SK-N-SH (cell line): ENCODE results near the gene PTGR2. TPM values are rescaled to one million over a fixed set of nuclear protein-coding genes. Genes with fewer than 3 reads are reported as not detected.

Experiments
- CTCF ChIA-PET: fragments of 300-600, 350-600 bp; formaldehyde crosslinking; extraction: SDS; loops from one replicate; lab custom pipeline; 2021; lab: Yijun Ruan, JAX
- POLR2A ChIA-PET: fragments of 350-600 bp; sonication (Branson Sonifier 250); formaldehyde crosslinking; extraction: SDS; loops from one replicate; lab custom pipeline; 2020; ENCODE audit warnings: antibody characterized with exemption, inconsistent platforms; lab: Yijun Ruan, JAX
- DNase-seq: peaks from one replicate; pipeline ENCODE4 v3.0.0; 2012
- H2AFZ ChIP-seq: fragments of 200-600 bp; sonication (generic); 2 replicates; pipeline ENCODE4 v1.8.1; 2016; ENCODE audit warnings: antibody characterized with exemption, mild to moderate bottlenecking, low read depth
- H3F3A ChIP-seq: fragments of 200-600 bp; sonication (generic); replicated peaks from 2 replicates; pipeline ENCODE3; 2016; ENCODE audit warnings: antibody characterized with exemption, mild to moderate bottlenecking; ENCODE audit not compliant: insufficient read depth
- H3K27ac ChIP-seq, 2 experiments: fragments of 200-500 bp in 1 of 2; fragments of 200-600 bp in 1 of 2; sonication (Bioruptor generic) in 1 of 2; sonication (generic), shearing (Covaris generic) in 1 of 2; 2 replicates each; pipeline versions ENCODE4 v1.5.1 to v1.6.1; 2014 to 2016; ENCODE audit warnings: low read depth in 2 of 2, inconsistent platforms in 1 of 2, low read length in 1 of 2, mild to moderate bottlenecking in 1 of 2, mixed read lengths in 1 of 2
- H3K27me3 ChIP-seq: fragments of 200-600 bp; sonication (generic), shearing (Covaris generic); 2 replicates; pipeline ENCODE4 v1.6.1; 2016; ENCODE audit warnings: mixed run types; ENCODE audit not compliant: insufficient read depth
- H3K36me3 ChIP-seq, 2 experiments: fragments of 200-500 bp in 1 of 2; fragments of 200-600 bp in 1 of 2; sonication (Bioruptor generic) in 1 of 2; sonication (generic) in 1 of 2; replicated peaks in 1 of 2; 2 replicates each; pipeline versions ENCODE3 to v1.5.1; 2014 to 2016; ENCODE audit warnings: low read length in 1 of 2, mild to moderate bottlenecking in 1 of 2; ENCODE audit not compliant: insufficient read depth in 2 of 2, control insufficient read depth in 1 of 2
- H3K4me1 ChIP-seq, 2 experiments: fragments of 200-500 bp in 1 of 2; fragments of 200-600 bp in 1 of 2; sonication (Bioruptor generic) in 1 of 2; sonication (generic), shearing (Covaris generic) in 1 of 2; 2 replicates each; pipeline versions ENCODE4 v1.5.1 to v1.6.1; 2014 to 2016; ENCODE audit warnings: low read depth in 1 of 2, low read length in 1 of 2, mixed run types in 1 of 2; ENCODE audit not compliant: insufficient read depth in 2 of 2, control insufficient read depth in 1 of 2
- H3K4me2 ChIP-seq: fragments of 200-600 bp; sonication (generic), shearing (Covaris generic); 2 replicates; pipeline ENCODE4 v1.6.1; 2017; ENCODE audit warnings: mixed run types
- H3K4me3 ChIP-seq, 2 experiments: fragments of 200-500 bp in 1 of 2; fragments of 200-600 bp in 1 of 2; sonication (Bioruptor generic) in 1 of 2; sonication (generic), shearing (Covaris generic) in 1 of 2; 2 replicates each; pipeline versions ENCODE4 v1.5.1 to v1.8.1; 2014 to 2016; ENCODE audit warnings: low read depth in 2 of 2, inconsistent platforms in 1 of 2, low read length in 1 of 2, mild to moderate bottlenecking in 1 of 2, mixed read lengths in 1 of 2, moderate library complexity in 1 of 2
- H3K79me2 ChIP-seq: fragments of 200-600 bp; sonication (generic); 2 replicates; pipeline ENCODE4 v1.8.1; 2017; ENCODE audit warnings: mild to moderate bottlenecking; ENCODE audit not compliant: insufficient read depth
- H3K9ac ChIP-seq: fragments of 200-600 bp; sonication (generic); 2 replicates; pipeline ENCODE4 v1.6.1; 2017; ENCODE audit warnings: mixed run types
- H3K9me2 ChIP-seq: fragments of 200-600 bp; sonication (generic); 2 replicates; pipeline ENCODE4 v1.6.1; 2017; ENCODE audit warnings: mixed run types
- H3K9me3 ChIP-seq: fragments of 200-600 bp; sonication (generic); 2 replicates; pipeline ENCODE4 v1.6.1; 2017; ENCODE audit warnings: mixed run types, mild to moderate bottlenecking, moderate library complexity
- H4K20me1 ChIP-seq: fragments of 200-600 bp; sonication (generic); 2 replicates; pipeline ENCODE4 v1.6.1; 2017; ENCODE audit warnings: mild to moderate bottlenecking, mixed run types; ENCODE audit not compliant: insufficient read depth
- CHD2 ChIP-seq: fragments of 150-350 bp; IDR thresholded peaks from 2 replicates; pipeline ENCODE4 v1.6.1; 2018; ENCODE audit warnings: low read length; ENCODE audit not compliant: partially characterized antibody
- EP300 ChIP-seq, 2 experiments: IDR thresholded peaks; 2 replicates each; pipeline versions ENCODE4 v1.4.0 to v1.6.1; 2012; ENCODE audit warnings: borderline replicate concordance in 1 of 2, low read depth in 1 of 2, low read length in 1 of 2
- EZH2phosphoT487 ChIP-seq: fragments of 200-600 bp; sonication (generic); IDR thresholded peaks from 2 replicates; pipeline ENCODE4 v1.6.1; 2017; ENCODE audit warnings: low read depth, mixed run types, mild to moderate bottlenecking, antibody characterized with exemption, moderate library complexity, borderline replicate concordance
- FOSL2 ChIP-seq: IDR thresholded peaks from 2 replicates; pipeline ENCODE4 v1.4.0; 2012; ENCODE audit warnings: low read depth, mild to moderate bottlenecking, moderate library complexity, borderline replicate concordance
- FOXM1 ChIP-seq: IDR thresholded peaks from 2 replicates; pipeline ENCODE4 v1.4.0; 2012; ENCODE audit warnings: low read depth, mild to moderate bottlenecking
- MEF2A ChIP-seq: IDR thresholded peaks from 2 replicates; pipeline ENCODE4 v1.4.0; 2012; ENCODE audit warnings: low read depth, borderline replicate concordance
- MXI1 ChIP-seq: IDR thresholded peaks from 2 replicates; pipeline ENCODE4 v1.6.1; 2012; ENCODE audit warnings: mild to moderate bottlenecking, low read depth, low read length, improper control_type of control experiment
- NRF1 ChIP-seq: IDR thresholded peaks from 2 replicates; pipeline ENCODE4 v1.6.1; 2012; ENCODE audit warnings: low read depth, mild to moderate bottlenecking, low read length
- POLR2AphosphoS5 ChIP-seq: IDR thresholded peaks from 2 replicates; pipeline ENCODE4 v1.6.1; 2012; ENCODE audit warnings: low read depth, low read length
- RXRA ChIP-seq: IDR thresholded peaks from 2 replicates; pipeline ENCODE4 v1.4.0; 2012; ENCODE audit warnings: low read depth, mild to moderate bottlenecking, borderline replicate concordance
- SMC3 ChIP-seq: IDR thresholded peaks from 2 replicates; pipeline ENCODE4 v1.6.1; 2012; ENCODE audit warnings: low read depth, low read length, improper control_type of control experiment
- TAF1 ChIP-seq: IDR thresholded peaks from 2 replicates; pipeline ENCODE4 v1.6.1; 2012; ENCODE audit warnings: low read depth, mild to moderate bottlenecking, low read length, moderate library complexity, borderline replicate concordance
- TCF12 ChIP-seq: IDR thresholded peaks from 2 replicates; pipeline ENCODE4 v1.4.0; 2012
- YY1 ChIP-seq: IDR thresholded peaks from 2 replicates; pipeline ENCODE4 v1.4.0; 2012; ENCODE audit warnings: low read depth, mild to moderate bottlenecking
- WGBS: methylation state at CpG from one replicate; pipeline ENCODE4 v1.1.6; 2017; ENCODE audit warnings: low lambda C conversion rate; 5-methylcytosine and 5-hydroxymethylcytosine counted together
- polyA plus RNA-seq, 3 experiments: library from polyadenylated mRNA; depleted of rRNA; stranded (reverse); fragments of >200 nt; gene quantifications; 2 replicates each; pipeline ENCODE4 v1.2.3, GENCODE V29; 2012
- TF ChIP-seq, protein P1 (sequence below): fragments of 150-350 bp; IDR thresholded peaks from 2 replicates; pipeline ENCODE4 v1.6.1; 2016; ENCODE audit warnings: mild to moderate bottlenecking, low read depth, low read length
- TF ChIP-seq, protein P2 (sequence below): IDR thresholded peaks from 2 replicates; pipeline ENCODE4 v1.4.0; 2012; ENCODE audit warnings: low read depth, borderline replicate concordance
- TF ChIP-seq, protein P3 (sequence below): fragments of 200-600 bp; sonication (generic); IDR thresholded peaks from 2 replicates; pipeline ENCODE4 v1.6.1; 2017; ENCODE audit warnings: antibody characterized with exemption, mild to moderate bottlenecking, moderate library complexity
- TF ChIP-seq, protein P4 (sequence below): IDR thresholded peaks from 2 replicates; pipeline ENCODE4 v1.4.0; 2012; ENCODE audit warnings: low read depth, borderline replicate concordance

The PTGR2 gene
- polyA plus RNA-seq, 1 of the 3 experiments (the other 2 are of a cell fraction), result 7.1 TPM

DNA sequence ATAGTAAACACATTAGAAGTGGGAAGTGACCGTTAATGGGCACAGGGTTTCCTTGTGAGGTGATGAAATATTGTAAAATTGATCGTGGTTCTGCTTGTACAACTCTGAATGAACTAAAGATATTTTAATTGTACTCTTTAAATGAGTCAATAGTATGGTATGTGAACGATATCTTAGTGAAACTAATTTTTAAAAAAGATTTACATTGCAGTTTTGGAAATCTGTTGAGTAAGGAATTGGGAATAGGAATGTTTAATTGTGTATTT lies 36.8 kb downstream of the PTGR2 start:
- CTCF ChIA-PET, result no interaction called here
- Histone ChIP-seq H4K20me1 (peaks cover 48% of the 10 kb centered on the region), H3K9ac (peak overlapping the region; percentile 86; the same call in 1 of the 2 replicates), H3K27ac (peak overlapping the region in 1 of 2 experiments; percentile 92; a peak in 2 of 4 replicates), H3K4me2 (peak overlapping the region; percentile 75), H3K9me2 (no peaks in the 10 kb centered on the region), H3K36me3 (peaks cover 9 to 12% of the 10 kb centered on the region in 2 experiments), H3K27me3 (no peaks in the 10 kb centered on the region), H2AFZ (no peak overlapping the region), H3K9me3 (no peaks in the 10 kb centered on the region), H3K4me3 (peak overlapping the region; percentile 84 to 90), H3F3A (peaks cover 8% of the 10 kb centered on the region), H3K79me2 (peaks cover 82% of the 10 kb centered on the region), H3K4me1 (peaks cover 0 to 3% of the 10 kb centered on the region in 2 experiments; a peak in 3 of 4 replicates)
- POLR2A ChIA-PET, result no interaction called here
- TF ChIP-seq FOXM1 (no peak), CHD2 (no peak)
- TF ChIP-seq, protein P1, sequence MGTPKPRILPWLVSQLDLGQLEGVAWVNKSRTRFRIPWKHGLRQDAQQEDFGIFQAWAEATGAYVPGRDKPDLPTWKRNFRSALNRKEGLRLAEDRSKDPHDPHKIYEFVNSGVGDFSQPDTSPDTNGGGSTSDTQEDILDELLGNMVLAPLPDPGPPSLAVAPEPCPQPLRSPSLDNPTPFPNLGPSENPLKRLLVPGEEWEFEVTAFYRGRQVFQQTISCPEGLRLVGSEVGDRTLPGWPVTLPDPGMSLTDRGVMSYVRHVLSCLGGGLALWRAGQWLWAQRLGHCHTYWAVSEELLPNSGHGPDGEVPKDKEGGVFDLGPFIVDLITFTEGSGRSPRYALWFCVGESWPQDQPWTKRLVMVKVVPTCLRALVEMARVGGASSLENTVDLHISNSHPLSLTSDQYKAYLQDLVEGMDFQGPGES, result no peak
- whole genome bisulfite sequencing, result 15% methylated on average over 3 of the region's 3 CpGs
- no peak for DNase-seq

DNA sequence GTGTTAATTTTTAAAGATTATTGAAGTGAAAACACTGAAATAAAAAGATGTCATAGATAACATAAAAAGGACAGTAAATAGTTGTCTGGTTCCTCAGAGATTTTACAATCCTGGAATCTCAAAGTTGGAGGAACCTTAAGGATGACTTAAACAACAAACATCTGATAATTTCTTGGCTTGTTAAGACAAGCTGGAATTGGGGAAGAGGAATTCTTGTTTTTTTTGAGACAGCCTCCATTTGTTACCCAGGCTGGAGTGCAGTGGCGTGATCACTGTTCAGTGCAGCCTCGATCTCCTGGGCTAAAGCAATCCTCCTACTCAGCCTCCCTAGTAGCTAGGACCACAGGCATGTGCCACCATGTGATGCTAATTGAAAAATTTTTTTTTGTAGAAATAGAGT lies 37.3 kb downstream of the PTGR2 start:
- Histone ChIP-seq H3K9ac (no peak overlapping the region), H3K9me2 (no peaks in the 10 kb centered on the region), H3K4me2 (peak overlapping the region; percentile 75), H3K27ac (peak overlapping the region in 1 of 2 experiments; percentile 92; a peak in 1 of 4 replicates), H3K9me3 (no peaks in the 10 kb centered on the region), H2AFZ (no peak overlapping the region), H3K4me1 (peaks cover 0 to 3% of the 10 kb centered on the region in 2 experiments; a peak in 3 of 4 replicates), H3K4me3 (peak overlapping the region; percentile 84 to 90; a peak in 2 of 4 replicates), H3F3A (peaks cover 8% of the 10 kb centered on the region), H4K20me1 (peaks cover 51% of the 10 kb centered on the region), H3K27me3 (no peaks in the 10 kb centered on the region), H3K36me3 (peaks cover 11 to 17% of the 10 kb centered on the region in 2 experiments), H3K79me2 (peaks cover 88% of the 10 kb centered on the region)
- ChIA-PET CTCF (no interaction called here), POLR2A (no interaction called here)
- WGBS, result 89% methylated on average over 2 of the region's 2 CpGs
- no peak for DNase-seq
- TF ChIP-seq, protein P2, sequence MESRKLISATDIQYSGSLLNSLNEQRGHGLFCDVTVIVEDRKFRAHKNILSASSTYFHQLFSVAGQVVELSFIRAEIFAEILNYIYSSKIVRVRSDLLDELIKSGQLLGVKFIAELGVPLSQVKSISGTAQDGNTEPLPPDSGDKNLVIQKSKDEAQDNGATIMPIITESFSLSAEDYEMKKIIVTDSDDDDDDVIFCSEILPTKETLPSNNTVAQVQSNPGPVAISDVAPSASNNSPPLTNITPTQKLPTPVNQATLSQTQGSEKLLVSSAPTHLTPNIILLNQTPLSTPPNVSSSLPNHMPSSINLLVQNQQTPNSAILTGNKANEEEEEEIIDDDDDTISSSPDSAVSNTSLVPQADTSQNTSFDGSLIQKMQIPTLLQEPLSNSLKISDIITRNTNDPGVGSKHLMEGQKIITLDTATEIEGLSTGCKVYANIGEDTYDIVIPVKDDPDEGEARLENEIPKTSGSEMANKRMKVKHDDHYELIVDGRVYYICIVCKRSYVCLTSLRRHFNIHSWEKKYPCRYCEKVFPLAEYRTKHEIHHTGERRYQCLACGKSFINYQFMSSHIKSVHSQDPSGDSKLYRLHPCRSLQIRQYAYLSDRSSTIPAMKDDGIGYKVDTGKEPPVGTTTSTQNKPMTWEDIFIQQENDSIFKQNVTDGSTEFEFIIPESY, result no peak
- TF ChIP-seq, protein P1, result no peak
- TF ChIP-seq TCF12 (no peak), FOSL2 (no peak), TAF1 (no peak), MXI1 (no peak), MEF2A (no peak), YY1 (no peak), EZH2phosphoT487 (no peak), NRF1 (no peak), POLR2AphosphoS5 (no peak), SMC3 (no peak), EP300 (IDR thresholded peaks at IDR 0.05; ENCODE audit: borderline replicate concordance in 1 of 2, low read depth in 1 of 2, low read length in 1 of 2) (no peak), RXRA (no peak)
- TF ChIP-seq, protein P3, sequence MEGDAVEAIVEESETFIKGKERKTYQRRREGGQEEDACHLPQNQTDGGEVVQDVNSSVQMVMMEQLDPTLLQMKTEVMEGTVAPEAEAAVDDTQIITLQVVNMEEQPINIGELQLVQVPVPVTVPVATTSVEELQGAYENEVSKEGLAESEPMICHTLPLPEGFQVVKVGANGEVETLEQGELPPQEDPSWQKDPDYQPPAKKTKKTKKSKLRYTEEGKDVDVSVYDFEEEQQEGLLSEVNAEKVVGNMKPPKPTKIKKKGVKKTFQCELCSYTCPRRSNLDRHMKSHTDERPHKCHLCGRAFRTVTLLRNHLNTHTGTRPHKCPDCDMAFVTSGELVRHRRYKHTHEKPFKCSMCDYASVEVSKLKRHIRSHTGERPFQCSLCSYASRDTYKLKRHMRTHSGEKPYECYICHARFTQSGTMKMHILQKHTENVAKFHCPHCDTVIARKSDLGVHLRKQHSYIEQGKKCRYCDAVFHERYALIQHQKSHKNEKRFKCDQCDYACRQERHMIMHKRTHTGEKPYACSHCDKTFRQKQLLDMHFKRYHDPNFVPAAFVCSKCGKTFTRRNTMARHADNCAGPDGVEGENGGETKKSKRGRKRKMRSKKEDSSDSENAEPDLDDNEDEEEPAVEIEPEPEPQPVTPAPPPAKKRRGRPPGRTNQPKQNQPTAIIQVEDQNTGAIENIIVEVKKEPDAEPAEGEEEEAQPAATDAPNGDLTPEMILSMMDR, result no peak
- TF ChIP-seq, protein P4, sequence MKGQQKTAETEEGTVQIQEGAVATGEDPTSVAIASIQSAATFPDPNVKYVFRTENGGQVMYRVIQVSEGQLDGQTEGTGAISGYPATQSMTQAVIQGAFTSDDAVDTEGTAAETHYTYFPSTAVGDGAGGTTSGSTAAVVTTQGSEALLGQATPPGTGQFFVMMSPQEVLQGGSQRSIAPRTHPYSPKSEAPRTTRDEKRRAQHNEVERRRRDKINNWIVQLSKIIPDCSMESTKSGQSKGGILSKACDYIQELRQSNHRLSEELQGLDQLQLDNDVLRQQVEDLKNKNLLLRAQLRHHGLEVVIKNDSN, result no peak
